ENCODE results near the gene CDC37. TPM values are rescaled to one million over a fixed set of nuclear protein-coding genes. Genes with fewer than 3 reads are reported as not detected.
"Not testable (repeated sequence)": the region's sequence is repeated elsewhere in the genome, so short reads cannot be mapped to it uniquely, and the experiment has no call there.

CDC37 gene
- total RNA-seq, 2 experiments from 2014 or later: 264 to 288 TPM

DNA sequence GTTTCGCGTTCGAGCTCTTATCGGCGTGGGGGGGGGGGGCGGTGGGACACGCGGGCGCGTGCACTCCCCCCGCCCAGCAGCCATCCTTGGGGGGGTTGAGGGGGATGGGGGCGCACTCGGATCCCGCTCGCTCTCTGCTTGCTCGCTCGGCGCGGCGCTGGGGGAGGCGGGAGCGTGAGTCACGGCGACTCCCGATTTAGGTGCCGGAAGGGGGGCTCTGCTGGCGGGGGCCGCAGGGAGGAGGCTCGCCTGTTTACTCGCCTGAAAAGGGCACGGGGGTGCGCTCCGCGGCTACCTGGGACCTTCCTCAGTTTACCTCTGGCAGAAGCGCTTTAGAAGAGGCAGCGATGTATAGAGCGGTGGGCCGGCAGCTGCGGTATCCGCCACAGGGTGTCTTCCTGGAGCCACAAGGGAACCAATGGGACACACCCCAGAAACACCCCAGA, 15.9 kb upstream of the CDC37 start:
- H3K27me3 Mint-ChIP-seq (ENCODE audit: low read depth): no peaks in the 10 kb centered on the region

DNA sequence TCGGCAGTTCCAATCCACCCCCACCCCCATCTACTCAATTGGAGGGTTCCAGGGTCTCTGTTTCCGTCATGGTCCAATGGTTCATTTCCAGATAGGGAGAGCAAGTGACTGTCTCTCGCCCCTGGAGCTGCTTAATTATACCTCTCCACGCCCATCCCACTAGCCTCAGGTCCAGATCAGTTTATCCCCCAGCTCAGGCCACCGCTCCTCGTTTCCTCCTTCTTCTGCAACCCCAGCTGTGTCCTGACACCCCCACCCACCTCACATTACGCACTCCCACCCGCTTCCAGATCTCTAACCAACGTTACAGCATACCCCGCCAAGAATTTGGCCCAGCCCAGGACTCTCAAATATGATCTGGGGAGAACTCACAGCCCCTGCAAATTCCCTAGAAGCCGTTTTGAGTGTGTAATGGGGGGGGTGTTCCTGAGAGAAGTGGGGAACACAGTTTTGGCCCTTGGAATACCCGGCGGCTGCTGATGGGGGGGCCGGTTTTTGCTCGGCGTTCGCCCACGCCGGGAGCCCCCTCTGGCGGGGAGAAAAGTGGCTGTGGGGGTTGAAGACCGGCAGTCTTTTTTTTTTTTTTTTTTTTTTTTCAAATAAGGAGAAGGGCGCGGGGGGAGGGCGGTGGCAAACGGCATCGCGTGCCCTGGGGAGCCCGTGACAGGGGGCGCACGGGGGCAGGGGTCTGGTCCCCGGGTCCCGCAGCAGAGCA, 15.3 kb upstream of the CDC37 start:
- DNase-seq: peak; percentile 64
- H3K4me1 Mint-ChIP-seq (ENCODE audit: low read depth): peaks cover 69% of the 10 kb centered on the region

More for the DNA sequence above, 15.9 kb upstream of the CDC37 start:
- peak overlapping the region; percentile 92 for H3K27ac Mint-ChIP-seq
- peaks cover 72% of the 10 kb centered on the region for H3K4me1 Mint-ChIP-seq (ENCODE audit: low read depth)
- CTCF ChIA-PET: interaction anchor here (24.9 to 27.0 kb wide), 2 partner anchors 6 to 10 kb away, joined by 1132 read pairs; partner anchors contain the start of genes CDC37 and PDE4A
- peaks cover 28% of the 10 kb centered on the region for H3K36me3 Mint-ChIP-seq (ENCODE audit: low read depth)
- ATAC-seq (peak; percentile 0), DNase-seq (no peak)
- H3K9me3 Mint-ChIP-seq (ENCODE audit: insufficient read depth): no peaks in the 10 kb centered on the region
- peak overlapping the region; percentile 79 for H3K4me3 Mint-ChIP-seq
- POLR2A ChIA-PET: interaction anchor here (1.1 to 8.9 kb wide), 5 partner anchors 9 to 149 kb away, joined by 4 to 239 read pairs (median 6); partner anchors contain the start of genes CDC37 and ICAM1

DNA sequence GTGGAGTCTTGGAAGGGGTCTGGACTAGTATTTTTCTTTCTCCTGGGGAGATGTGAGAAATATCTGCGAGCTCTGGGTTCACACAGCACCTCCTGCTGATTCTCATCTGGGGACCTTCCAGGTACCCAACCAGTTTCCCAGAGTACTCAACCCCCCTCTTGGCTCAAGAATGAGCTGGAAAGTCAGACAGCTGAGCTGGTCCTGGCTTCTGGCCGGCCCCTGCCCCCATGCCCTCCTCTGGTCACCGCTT, 14.8 kb upstream of the CDC37 start:
- Mint-ChIP-seq H3K27ac (peak overlapping the region; percentile 75), H3K4me1 (ENCODE audit: low read depth) (peaks cover 68% of the 10 kb centered on the region), H3K9me3 (ENCODE audit: insufficient read depth) (no peaks in the 10 kb centered on the region), H3K4me3 (peak overlapping the region; percentile 79), H3K36me3 (ENCODE audit: low read depth) (peaks cover 26% of the 10 kb centered on the region), H3K27me3 (ENCODE audit: low read depth) (no peaks in the 10 kb centered on the region)
- ChIA-PET CTCF (interaction anchor here (0.7 to 27.0 kb wide), 16 partner anchors 7 to 314 kb away, joined by 3 to 1132 read pairs (median 4); partner anchors contain the start of genes CDC37, ICAM1, PDE4A and PPAN), POLR2A (interaction anchor here (0.7 to 8.9 kb wide), 7 partner anchors 10 to 148 kb away, joined by 3 to 239 read pairs (median 4); partner anchors contain the start of genes CDC37, ICAM1 and KEAP1)
- ATAC-seq: no peak
- no peak for DNase-seq

More for the DNA sequence above, 15.3 kb upstream of the CDC37 start:
- peak overlapping the region; percentile 79 for H3K4me3 Mint-ChIP-seq
- no peaks in the 10 kb centered on the region for H3K27me3 Mint-ChIP-seq (ENCODE audit: low read depth)
- peak overlapping the region; percentile 75 for H3K27ac Mint-ChIP-seq
- ChIA-PET CTCF (interaction anchor here (0.7 to 27.0 kb wide), 16 partner anchors 6 to 314 kb away, joined by 3 to 1132 read pairs (median 4); partner anchors contain the start of genes CDC37, ICAM1, PDE4A and PPAN), POLR2A (interaction anchor here (0.7 to 8.9 kb wide), 7 partner anchors 9 to 149 kb away, joined by 3 to 239 read pairs (median 4); partner anchors contain the start of genes CDC37, ICAM1 and KEAP1)
- no peak for ATAC-seq
- H3K9me3 Mint-ChIP-seq (ENCODE audit: insufficient read depth): no peaks in the 10 kb centered on the region
- H3K36me3 Mint-ChIP-seq (ENCODE audit: low read depth): peaks cover 27% of the 10 kb centered on the region

DNA sequence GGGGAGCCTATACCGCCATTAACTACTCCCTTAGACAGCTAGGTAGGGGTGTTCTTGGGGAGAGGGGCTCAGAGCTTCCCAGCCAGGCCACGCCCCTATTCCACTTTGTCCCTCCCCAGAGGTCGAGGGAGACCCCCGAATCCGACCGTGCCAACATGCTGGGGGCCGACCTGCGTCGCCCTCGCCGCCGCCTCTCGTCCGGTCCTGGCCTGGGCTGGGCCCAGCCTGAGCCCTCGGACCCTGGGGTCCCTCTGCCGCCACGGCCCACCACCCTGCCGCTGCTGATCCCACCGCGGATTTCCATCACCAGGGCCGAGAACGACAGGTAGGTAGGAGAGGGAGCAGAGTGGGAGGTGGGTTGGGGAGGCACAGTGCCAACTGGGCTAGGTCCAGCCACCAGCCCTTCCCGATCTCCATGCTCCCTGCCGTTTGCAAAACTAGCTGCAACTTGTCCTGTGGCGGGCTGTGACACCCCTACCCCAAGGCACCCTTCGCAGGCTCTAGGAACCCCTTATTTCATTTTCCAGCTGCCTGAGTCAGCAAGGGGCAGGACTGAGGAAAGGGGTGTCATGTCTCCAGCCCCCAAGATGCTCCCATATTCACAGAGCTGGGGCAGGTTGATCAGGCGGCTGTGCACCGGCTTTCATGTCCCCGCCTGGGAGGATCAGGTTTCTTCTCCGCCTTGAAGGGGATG, 14.3 kb upstream of the CDC37 start:
- CTCF ChIA-PET: interaction anchor here (0.6 to 27.0 kb wide), 19 partner anchors 7 to 313 kb away, joined by 3 to 1132 read pairs (median 4); partner anchors contain the start of genes CDC37, ICAM1, PDE4A and PPAN
- Mint-ChIP-seq H3K9me3 (ENCODE audit: insufficient read depth) (no peaks in the 10 kb centered on the region), H3K4me3 (peak overlapping the region; percentile 79), H3K27ac (peak overlapping the region; percentile 75), H3K27me3 (ENCODE audit: low read depth) (no peaks in the 10 kb centered on the region), H3K4me1 (ENCODE audit: low read depth) (peaks cover 67% of the 10 kb centered on the region), H3K36me3 (ENCODE audit: low read depth) (peaks cover 26% of the 10 kb centered on the region)
- POLR2A ChIA-PET: interaction anchor here (0.7 to 8.9 kb wide), 6 partner anchors 10 to 148 kb away, joined by 3 to 239 read pairs (median 5); partner anchors contain the start of genes CDC37, ICAM1 and KEAP1
- ATAC-seq: no peak
- peak; percentile 40 for DNase-seq

DNA sequence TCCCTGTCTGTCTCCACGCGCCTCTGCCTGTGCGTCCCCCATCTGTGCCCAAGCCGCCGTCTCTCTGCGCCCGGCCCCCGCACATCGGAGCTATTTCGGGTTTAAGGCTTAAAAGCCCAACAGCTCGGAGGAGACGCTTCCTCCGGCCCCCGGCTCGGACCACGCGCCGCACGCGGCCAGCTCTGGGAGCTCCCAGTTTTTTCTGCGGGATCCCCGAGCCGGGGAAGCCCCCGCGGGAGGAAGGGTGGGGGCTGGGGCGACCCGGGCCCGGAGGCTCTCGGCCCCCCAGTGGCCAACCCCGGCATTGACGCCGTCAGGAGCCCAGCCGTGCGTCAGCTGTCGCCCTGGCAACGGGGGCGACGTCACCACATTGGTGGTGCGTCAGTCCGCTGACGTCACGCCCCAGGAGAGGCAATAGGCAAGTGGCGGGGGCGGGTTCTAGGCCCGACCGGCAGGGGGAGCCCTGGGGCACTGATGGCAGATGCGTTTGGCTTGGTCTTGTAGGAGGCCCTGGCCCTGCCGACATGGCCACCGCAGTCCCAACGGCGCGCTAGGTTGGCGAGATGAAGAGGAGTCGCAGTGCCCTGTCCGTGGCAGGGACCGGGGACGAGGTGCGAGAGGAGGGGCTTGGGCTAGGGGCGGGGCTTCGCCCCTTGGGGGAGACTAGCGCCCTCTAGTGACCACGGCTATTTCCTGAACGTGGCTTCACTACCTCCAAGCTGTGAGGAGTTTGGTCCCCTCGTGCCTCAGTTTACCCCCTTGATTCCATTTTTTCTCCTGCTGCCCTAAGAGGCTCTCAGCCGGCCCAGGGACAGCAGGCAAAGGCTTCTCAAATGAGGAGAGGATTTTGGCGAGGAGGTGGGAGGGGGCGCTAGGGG, 13.3 kb upstream of the CDC37 start:
- Mint-ChIP-seq H3K27me3 (ENCODE audit: low read depth) (no peaks in the 10 kb centered on the region), H3K36me3 (ENCODE audit: low read depth) (peaks cover 23% of the 10 kb centered on the region), H3K4me1 (ENCODE audit: low read depth) (peaks cover 66% of the 10 kb centered on the region), H3K4me3 (peak overlapping the region; percentile 75), H3K9me3 (ENCODE audit: insufficient read depth) (no peaks in the 10 kb centered on the region), H3K27ac (peak overlapping the region; percentile 92)
- CTCF ChIA-PET: interaction anchor here (0.6 to 27.0 kb wide), 19 partner anchors 7 to 419 kb away, joined by 3 to 1132 read pairs (median 4); partner anchors contain the start of genes CDC37, DNM2, ICAM1 and MRPL4
- POLR2A ChIA-PET: interaction anchor here (0.9 to 8.9 kb wide), 4 partner anchors 10 to 152 kb away, joined by 3 to 239 read pairs (median 15); partner anchors contain the start of gene CDC37
- ATAC-seq (peak; percentile 45), DNase-seq (peak; percentile 96)

DNA sequence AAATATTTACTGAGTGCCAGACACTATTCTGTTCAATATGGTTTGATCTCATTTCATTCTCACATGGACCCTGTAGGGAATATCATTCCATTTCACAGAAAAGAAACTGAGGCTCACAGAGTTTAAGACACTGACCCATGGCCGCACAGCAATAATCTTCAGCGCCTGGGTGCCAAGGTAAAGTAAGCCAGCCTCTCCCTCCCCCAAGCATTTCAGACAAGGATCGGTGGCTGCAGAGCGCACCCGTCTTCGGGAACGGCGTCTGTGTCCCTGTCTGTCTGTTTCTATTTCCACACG, 12.7 kb upstream of the CDC37 start:
- Mint-ChIP-seq H3K9me3 (ENCODE audit: insufficient read depth) (no peaks in the 10 kb centered on the region), H3K27ac (peak overlapping the region; percentile 92), H3K4me3 (peak overlapping the region; percentile 75), H3K4me1 (ENCODE audit: low read depth) (peaks cover 69% of the 10 kb centered on the region), H3K27me3 (ENCODE audit: low read depth) (no peaks in the 10 kb centered on the region), H3K36me3 (ENCODE audit: low read depth) (peaks cover 17% of the 10 kb centered on the region)
- no peak for ATAC-seq
- POLR2A ChIA-PET: interaction anchor here (0.9 to 8.9 kb wide), 4 partner anchors 10 to 152 kb away, joined by 3 to 239 read pairs (median 15); partner anchors contain the start of gene CDC37
- CTCF ChIA-PET: interaction anchor here (0.7 to 27.0 kb wide), 17 partner anchors 6 to 420 kb away, joined by 3 to 1132 read pairs (median 4); partner anchors contain the start of genes CDC37, DNM2, ICAM1 and MRPL4
- DNase-seq: no peak

DNA sequence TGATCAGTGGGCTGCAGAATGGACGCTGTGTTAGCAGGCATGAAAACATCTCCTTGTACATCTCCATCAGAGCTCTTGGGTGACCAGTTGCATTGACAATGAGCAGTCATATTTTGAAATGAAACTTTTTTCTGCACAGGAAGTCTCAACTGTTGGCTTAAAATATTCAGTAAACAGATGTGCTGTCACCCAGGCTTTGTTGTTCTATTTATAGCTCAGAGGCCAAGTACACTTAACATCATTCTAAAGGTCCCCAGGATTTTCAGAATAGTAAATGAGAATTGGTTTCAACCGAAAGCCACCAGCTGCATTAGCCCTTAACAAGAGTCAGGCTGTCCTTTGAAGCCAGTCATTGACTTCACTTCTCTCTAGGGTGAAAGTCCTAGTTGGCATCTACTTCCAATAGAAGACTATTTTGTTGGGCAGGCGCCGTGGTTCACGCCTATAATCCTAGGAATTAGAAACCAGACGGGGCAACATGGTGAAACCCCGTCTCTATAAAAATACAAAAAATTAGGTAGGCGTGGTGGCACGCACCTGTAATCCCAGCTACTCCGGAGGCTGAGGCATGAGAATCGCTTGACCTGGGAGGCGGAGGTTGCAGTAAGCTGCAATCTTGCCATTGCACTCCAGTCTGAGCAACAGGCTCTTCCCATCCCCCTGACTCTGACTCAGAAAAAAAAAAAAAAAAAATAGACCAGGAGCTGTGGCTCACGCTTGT, 9.1 kb upstream of the CDC37 start:
- H3K27me3 Mint-ChIP-seq (ENCODE audit: low read depth): no peaks in the 10 kb centered on the region
- ChIA-PET CTCF (interaction anchor here (0.6 to 27.0 kb wide), 10 partner anchors 3 to 232 kb away, joined by 3 to 1132 read pairs (median 4); partner anchors contain the start of genes CDC37 and PDE4A), POLR2A (interaction anchor here (0.6 to 2.8 kb wide), 12 partner anchors 9 to 310 kb away, joined by 3 to 22 read pairs (median 5); partner anchors contain the start of genes CDC37, DNMT1, ICAM1 and PDE4A)
- DNase-seq (peak; percentile 75), ATAC-seq (peak; percentile 47)
- peaks cover 26% of the 10 kb centered on the region for H3K36me3 Mint-ChIP-seq (ENCODE audit: low read depth)
- H3K4me1 Mint-ChIP-seq (ENCODE audit: low read depth): peaks cover 84% of the 10 kb centered on the region
- peak overlapping the region; percentile 94 for H3K27ac Mint-ChIP-seq
- no peaks in the 10 kb centered on the region for H3K9me3 Mint-ChIP-seq (ENCODE audit: insufficient read depth)
- H3K4me3 Mint-ChIP-seq: peak overlapping the region; percentile 61

DNA sequence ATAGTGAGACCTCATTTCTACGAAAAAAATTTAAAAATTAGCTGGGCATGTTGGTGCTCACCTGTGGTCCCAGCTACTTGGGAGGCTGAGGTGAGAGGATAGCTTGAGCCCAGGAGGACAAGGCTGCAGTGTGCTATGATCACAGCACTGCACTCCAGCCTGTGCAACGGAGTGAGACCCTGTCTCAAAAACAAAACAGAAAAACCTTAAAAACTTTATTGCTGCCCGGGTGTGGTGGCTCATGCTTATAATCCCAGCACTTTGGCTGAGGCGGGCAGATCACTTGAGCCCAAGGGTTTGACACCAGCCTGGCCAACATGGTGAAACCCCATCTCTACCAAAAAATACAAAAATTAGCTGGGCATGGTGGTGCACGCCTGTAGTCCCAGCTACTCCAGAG, 7.9 kb upstream of the CDC37 start:
- POLR2A ChIA-PET: interaction anchor here (0.6 to 2.8 kb wide), 6 partner anchors 10 to 320 kb away, joined by 3 to 22 read pairs (median 8); partner anchors contain the start of genes DNMT1 and PDE4A
- CTCF ChIA-PET: interaction anchor here (1.4 to 27.0 kb wide), 3 partner anchors 2 to 142 kb away, joined by 4 to 1132 read pairs (median 1132); partner anchors contain the start of genes CDC37 and PDE4A
- H3K27me3 Mint-ChIP-seq (ENCODE audit: low read depth); ATAC-seq; H3K9me3 Mint-ChIP-seq (ENCODE audit: insufficient read depth); H3K4me3 Mint-ChIP-seq; DNase-seq: not testable (repeated sequence)
- Mint-ChIP-seq H3K27ac (peak overlapping the region; percentile 94), H3K36me3 (ENCODE audit: low read depth) (peaks cover 23% of the 10 kb centered on the region), H3K4me1 (ENCODE audit: low read depth) (peaks cover 84% of the 10 kb centered on the region)

DNA sequence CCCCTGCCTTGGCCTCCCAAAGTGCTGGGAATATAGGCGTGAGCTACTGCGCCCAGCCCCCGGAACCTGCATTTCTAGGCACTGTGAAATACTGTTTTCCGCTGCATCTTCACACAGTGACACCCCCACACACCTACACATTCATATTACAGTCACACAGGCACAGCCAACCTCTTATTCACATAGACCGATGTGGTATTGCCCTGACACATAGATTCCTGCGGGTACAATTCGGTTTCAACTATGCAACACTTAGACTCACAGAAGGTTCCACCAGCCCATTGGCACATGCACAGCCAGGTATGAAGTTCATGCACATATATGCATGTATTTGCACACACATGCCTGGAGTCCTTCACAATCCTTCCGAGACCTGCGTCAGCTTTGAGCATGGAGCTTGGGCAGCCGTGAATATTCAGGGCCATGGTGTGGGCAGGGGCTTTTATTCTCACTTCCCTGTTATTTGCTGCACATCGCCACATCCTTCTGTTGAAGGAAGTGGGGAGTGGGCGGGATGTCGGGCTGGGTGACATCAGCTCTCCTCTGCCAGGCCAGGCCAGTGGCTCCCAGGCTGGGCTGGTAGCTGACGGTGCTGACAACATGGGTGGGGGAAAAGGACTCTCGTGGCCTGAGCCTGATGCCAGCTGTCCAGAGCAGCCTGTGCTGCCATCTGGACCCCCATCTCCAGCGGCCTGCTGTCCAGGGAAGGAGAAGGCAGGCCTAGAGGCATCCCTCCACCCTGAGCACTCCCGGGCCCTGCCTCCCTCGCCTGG, 5.4 kb upstream of the CDC37 start:
- DNase-seq: peak; percentile 84
- peak; percentile 29 for ATAC-seq
- H3K4me1 Mint-ChIP-seq (ENCODE audit: low read depth): peaks cover 85% of the 10 kb centered on the region
- peak overlapping the region; percentile 96 for H3K27ac Mint-ChIP-seq
- no peaks in the 10 kb centered on the region for H3K27me3 Mint-ChIP-seq (ENCODE audit: low read depth)
- ChIA-PET POLR2A (interaction anchor here (0.7 to 8.8 kb wide), 7 partner anchors 9 to 551 kb away, joined by 3 to 239 read pairs (median 4); partner anchors contain the start of genes DNMT1 and PDE4A), CTCF (interaction anchor here (1.0 to 24.9 kb wide), 6 partner anchors 16 to 138 kb away, joined by 3 to 1132 read pairs (median 4); partner anchors contain the start of genes ICAM1 and PDE4A)
- peaks cover 18% of the 10 kb centered on the region for H3K36me3 Mint-ChIP-seq (ENCODE audit: low read depth)
- peak overlapping the region; percentile 80 for H3K4me3 Mint-ChIP-seq
- no peaks in the 10 kb centered on the region for H3K9me3 Mint-ChIP-seq (ENCODE audit: insufficient read depth)
